ENCODE measurements around the gene SH3RF1. TPM values are rescaled to one million over a fixed set of nuclear protein-coding genes. Genes with fewer than 3 reads are reported as not detected.

SH3RF1 gene
- total and polyA plus RNA-seq, 4 donors, result 1.8 to 7.9 (median 3.5) TPM

- no peak overlapping the region for H3K9ac ChIP-seq (ENCODE audit: low read depth in 1 of 2, low read length in 2 of 2)
- DNase-seq (ENCODE audit: low spot score), result no peak
- TF ChIP-seq RXRA (IDR thresholded peaks at IDR 0.05) (peak in 1 of 2 donors; percentile 25), SP1 (IDR thresholded peaks at IDR 0.05) (peak; percentile 16), HNF4A (conservative IDR thresholded peaks at IDR 0.05) (peak; percentile 68 to 77), RAD21 (IDR thresholded peaks at IDR 0.05) (peak in 1 of 2 donors; percentile 3), EGR1 (IDR thresholded peaks at IDR 0.05; ENCODE audit: low read depth in 2 of 2) (no peak), NR2F2 (IDR thresholded peaks at IDR 0.05) (no peak), MAX (IDR thresholded peaks at IDR 0.05) (no peak), HNF4G (IDR thresholded peaks at IDR 0.05) (peak; percentile 47)
- no peaks in the 10 kb centered on the region for H3K36me3 ChIP-seq (ENCODE audit: control insufficient read depth in 4 of 4, insufficient read depth in 3 of 4, low read depth in 1 of 4, low read length in 3 of 4)
- no peaks in the 10 kb centered on the region for H3K9me3 ChIP-seq (ENCODE audit: control insufficient read depth in 4 of 4, low read length in 3 of 4)
- no peaks in the 10 kb centered on the region for H3K27me3 ChIP-seq (ENCODE audit: control insufficient read depth in 4 of 4, insufficient read depth in 4 of 4, low read length in 3 of 4)
- H3K4me1 ChIP-seq (ENCODE audit: control insufficient read depth in 4 of 4, insufficient read depth in 4 of 4, low read length in 3 of 4), result peaks cover 6 to 12% (median 9%) of the 10 kb centered on the region in 4 donors
- WGBS, result 86% methylated on average over 5 of the region's 5 CpGs
- no peak overlapping the region for H3K4me3 ChIP-seq (ENCODE audit: low read depth in 1 of 3, low read length in 3 of 3)
- H3K27ac ChIP-seq (ENCODE audit: low read depth in 1 of 2, low read length in 2 of 2), result no peak overlapping the region
Measured at GRCh38 chr4:169044714-169045447, 225.9 kb downstream of the SH3RF1 start.

Data from liver (tissue), 9 donors.